Gastroesophageal sphincter (tissue), 4 donors: ENCODE measurements around the gene SSH2. TPM values are rescaled to one million over a fixed set of nuclear protein-coding genes. Genes with fewer than 3 reads are reported as not detected.

Experiments
- ATAC-seq: fragments of 150-250 bp; one replicate; pipeline ENCODE4 v1.9.1; 2016; ENCODE audit warnings: mild to moderate bottlenecking, moderate library complexity
- H3K27ac ChIP-seq, 4 donors: fragments of 200-600 bp; sonication (generic) in 3 of 4; 1 replicate in 3 of 4; 2 replicates in 1 of 4; pipeline ENCODE4 v1.5.1; 2016 to 2019
- H3K27me3 ChIP-seq: fragments of 200-600 bp; sonication (generic); one replicate; pipeline ENCODE4 v1.5.1; 2019
- H3K36me3 ChIP-seq, 2 donors: fragments of 200-600 bp; sonication (generic); one replicate each; pipeline ENCODE4 v1.5.1; 2019; ENCODE audit warnings: control low read depth in 1 of 2
- H3K4me1 ChIP-seq, 3 donors: fragments of 200-600 bp; sonication (generic); 1 replicate in 2 of 3; 2 replicates in 1 of 3; pipeline ENCODE4 v1.5.1; 2016 to 2019; ENCODE audit warnings: control low read depth in 2 of 3
- H3K4me3 ChIP-seq, 2 donors: fragments of 200-600 bp; sonication (generic); one replicate each; pipeline ENCODE4 v1.5.1; 2019; ENCODE audit warnings: mild to moderate bottlenecking in 1 of 2, moderate library complexity in 1 of 2
- H3K9me3 ChIP-seq, 3 donors: fragments of 200-600 bp; sonication (generic); one replicate each; pipeline ENCODE4 v1.5.1; 2017 to 2019; ENCODE audit warnings: control low read depth in 2 of 3
- EP300 ChIP-seq: sonication (generic); formaldehyde crosslinking; IDR thresholded peaks from one replicate; pipeline ENCODE4 v1.6.1; 2017; ENCODE audit warnings: antibody characterized with exemption, mild to moderate bottlenecking
- POLR2A ChIP-seq, 2 donors: fragments of 450-650 bp; IDR thresholded peaks; one replicate each; pipeline ENCODE4 v1.6.1; 2017; ENCODE audit warnings: antibody characterized with exemption in 2 of 2, mild to moderate bottlenecking in 2 of 2, moderate library complexity in 1 of 2
- POLR2AphosphoS5 ChIP-seq: sonication (generic); formaldehyde crosslinking; IDR thresholded peaks from one replicate; pipeline ENCODE4 v1.6.1; 2017; ENCODE audit warnings: antibody characterized with exemption
- WGBS, 2 donors: methylation state at CpG; one replicate each; pipeline ENCODE4 v1.1.5; 2018; ENCODE audit warnings: low coverage in 1 of 2; 5-methylcytosine and 5-hydroxymethylcytosine counted together
- total RNA-seq, 4 donors: library from RNA; depleted of rRNA; stranded (reverse); fragments of >200 nt; gene quantifications; one replicate each; pipeline ENCODE4 v1.1.0, GENCODE V29; 2016
- TF ChIP-seq, protein P1 (sequence below), 4 experiments: fragments of 200-600 bp in 2 of 4; fragments of 450-650 bp in 2 of 4; sonication (generic) in 1 of 4; IDR thresholded peaks; one replicate each; pipeline ENCODE4 v1.5.1; 2017 to 2019; ENCODE audit warnings: antibody characterized with exemption in 4 of 4, mild to moderate bottlenecking in 2 of 4, moderate library complexity in 2 of 4

SSH2 gene
- total RNA-seq, 4 donors from 2014 or later, result 16.0 to 39.7 (median 24.9) TPM

DNA sequence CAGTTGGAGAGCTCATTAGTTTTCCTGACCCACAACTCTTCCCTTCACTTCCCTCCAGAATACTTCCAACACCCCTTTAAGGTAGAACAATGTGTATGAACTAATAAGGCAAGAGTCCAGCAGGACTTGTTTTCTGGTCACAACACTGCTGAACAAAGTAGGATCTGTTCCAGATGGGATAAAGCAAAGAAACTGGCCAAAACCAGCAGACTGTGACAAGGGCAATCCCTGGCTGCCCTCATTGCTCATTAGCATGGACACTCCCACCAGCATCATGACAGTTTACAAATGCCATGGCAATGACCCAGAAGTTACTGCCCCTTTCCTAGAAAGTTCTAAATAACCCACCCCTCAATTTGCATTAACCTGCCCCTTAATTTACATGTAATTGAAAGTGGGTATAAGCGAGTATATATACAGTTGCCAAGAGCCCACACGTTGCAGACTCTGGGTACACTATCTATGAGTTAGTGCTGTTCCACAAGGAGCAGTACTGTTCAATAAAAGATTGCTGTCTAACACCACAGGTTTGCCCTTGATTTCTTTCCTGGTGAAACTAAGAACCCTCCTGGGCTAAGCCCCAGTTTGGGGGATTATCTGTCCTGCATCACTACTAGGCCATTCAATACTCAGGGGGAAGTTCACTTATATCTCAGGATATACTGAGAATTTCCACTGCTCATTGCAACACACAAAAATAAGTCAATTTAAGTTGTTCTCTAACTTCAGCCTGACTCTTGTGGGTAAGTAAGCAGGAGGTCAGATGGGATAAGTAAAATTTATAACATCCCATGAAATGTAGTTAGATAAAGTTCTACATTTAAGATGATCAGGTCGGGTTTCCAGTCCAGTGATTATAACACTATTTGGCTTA is 82.3 kb downstream of the SSH2 start:
- H3K4me3 ChIP-seq, result no peak overlapping the region
- H3K27ac ChIP-seq, result no peak overlapping the region
- ATAC-seq, result no peak
- H3K36me3 ChIP-seq, result peaks cover 0 to 5% of the 10 kb centered on the region in 2 donors
- no peak for TF ChIP-seq POLR2AphosphoS5
- no peak for TF ChIP-seq POLR2A (IDR thresholded peaks at IDR 0.05)
- no peak for TF ChIP-seq EP300
- TF ChIP-seq, protein P1, sequence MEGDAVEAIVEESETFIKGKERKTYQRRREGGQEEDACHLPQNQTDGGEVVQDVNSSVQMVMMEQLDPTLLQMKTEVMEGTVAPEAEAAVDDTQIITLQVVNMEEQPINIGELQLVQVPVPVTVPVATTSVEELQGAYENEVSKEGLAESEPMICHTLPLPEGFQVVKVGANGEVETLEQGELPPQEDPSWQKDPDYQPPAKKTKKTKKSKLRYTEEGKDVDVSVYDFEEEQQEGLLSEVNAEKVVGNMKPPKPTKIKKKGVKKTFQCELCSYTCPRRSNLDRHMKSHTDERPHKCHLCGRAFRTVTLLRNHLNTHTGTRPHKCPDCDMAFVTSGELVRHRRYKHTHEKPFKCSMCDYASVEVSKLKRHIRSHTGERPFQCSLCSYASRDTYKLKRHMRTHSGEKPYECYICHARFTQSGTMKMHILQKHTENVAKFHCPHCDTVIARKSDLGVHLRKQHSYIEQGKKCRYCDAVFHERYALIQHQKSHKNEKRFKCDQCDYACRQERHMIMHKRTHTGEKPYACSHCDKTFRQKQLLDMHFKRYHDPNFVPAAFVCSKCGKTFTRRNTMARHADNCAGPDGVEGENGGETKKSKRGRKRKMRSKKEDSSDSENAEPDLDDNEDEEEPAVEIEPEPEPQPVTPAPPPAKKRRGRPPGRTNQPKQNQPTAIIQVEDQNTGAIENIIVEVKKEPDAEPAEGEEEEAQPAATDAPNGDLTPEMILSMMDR (IDR thresholded peaks at IDR 0.05), result no peak
- no peaks in the 10 kb centered on the region for H3K4me1 ChIP-seq
- no peaks in the 10 kb centered on the region for H3K9me3 ChIP-seq
- 76 to 80% methylated on average over 3 of the region's 3 CpGs for WGBS, 2 donors
- no peaks in the 10 kb centered on the region for H3K27me3 ChIP-seq

- Histone ChIP-seq H3K36me3 (peaks cover 0 to 5% of the 10 kb centered on the region in 2 donors), H3K4me1 (no peaks in the 10 kb centered on the region), H3K9me3 (no peaks in the 10 kb centered on the region), H3K27me3 (no peaks in the 10 kb centered on the region), H3K27ac (no peak overlapping the region), H3K4me3 (no peak overlapping the region)
- 85 to 100% methylated on average over 1 to 3 of the region's 3 CpGs for WGBS, 2 donors
- no peak for TF ChIP-seq POLR2AphosphoS5
- no peak for TF ChIP-seq POLR2A (IDR thresholded peaks at IDR 0.05)
- no peak for TF ChIP-seq EP300
- TF ChIP-seq, protein P1 (IDR thresholded peaks at IDR 0.05), result no peak
- ATAC-seq, result no peak
Observed at GRCh38 chr17:29847118-29847517, 82.9 kb downstream of the SSH2 start.

GRCh38 chr17:29846298-29846697 is 83.7 kb downstream of the SSH2 start:
- no peaks in the 10 kb centered on the region for H3K9me3 ChIP-seq
- H3K4me3 ChIP-seq, result no peak overlapping the region
- peaks cover 0 to 5% of the 10 kb centered on the region in 2 donors for H3K36me3 ChIP-seq
- H3K4me1 ChIP-seq, result no peaks in the 10 kb centered on the region
- ATAC-seq, result no peak
- H3K27me3 ChIP-seq, result no peaks in the 10 kb centered on the region
- TF ChIP-seq POLR2A (IDR thresholded peaks at IDR 0.05) (no peak), POLR2AphosphoS5 (no peak), EP300 (no peak)
- TF ChIP-seq, protein P1 (IDR thresholded peaks at IDR 0.05), result no peak
- no peak overlapping the region for H3K27ac ChIP-seq
- WGBS, 2 donors, result 77 to 87% methylated on average over 2 of the region's 2 CpGs

DNA sequence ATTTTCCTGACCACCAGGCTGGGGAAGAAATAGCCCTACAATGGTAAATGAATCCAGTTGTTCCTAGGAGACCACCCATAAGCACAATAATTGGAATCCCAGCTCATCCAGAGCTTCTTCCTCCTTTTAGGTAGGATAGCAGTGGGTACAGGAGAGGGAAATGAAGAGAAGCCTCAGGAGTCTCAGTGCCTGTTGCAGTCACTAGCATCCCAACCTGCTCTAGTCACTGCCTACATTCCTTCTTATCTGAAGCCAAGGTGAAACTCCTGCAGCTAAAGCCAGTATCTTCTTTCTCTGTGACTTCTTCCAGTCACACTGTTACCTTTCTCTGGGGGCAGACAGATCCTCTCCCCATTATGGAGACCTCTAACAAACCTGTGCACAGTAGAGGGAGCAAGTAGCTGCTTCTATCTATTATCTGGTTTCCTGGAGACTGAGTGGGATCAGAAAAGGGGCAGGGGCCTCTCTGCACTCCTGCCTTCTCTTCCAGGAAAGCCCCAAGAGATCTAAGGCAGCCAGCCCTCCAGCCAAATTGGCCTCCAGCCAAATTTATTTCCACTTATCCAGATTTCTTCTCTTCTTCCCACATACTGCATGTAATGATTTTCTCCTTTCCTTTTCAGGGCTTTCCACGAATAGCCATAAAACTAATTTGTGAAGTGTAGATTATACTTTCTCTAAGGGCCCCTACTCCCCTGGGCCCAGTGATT is 85.5 kb downstream of the SSH2 start:
- Histone ChIP-seq H3K4me3 (no peak overlapping the region), H3K9me3 (no peaks in the 10 kb centered on the region), H3K27me3 (no peaks in the 10 kb centered on the region), H3K4me1 (no peaks in the 10 kb centered on the region), H3K27ac (no peak overlapping the region), H3K36me3 (peaks cover 0 to 5% of the 10 kb centered on the region in 2 donors)
- TF ChIP-seq, protein P1 (IDR thresholded peaks at IDR 0.05), result no peak
- no peak for TF ChIP-seq POLR2A (IDR thresholded peaks at IDR 0.05)
- no peak for TF ChIP-seq EP300
- TF ChIP-seq POLR2AphosphoS5, result no peak
- no peak for ATAC-seq
- WGBS, 2 donors, result 33 to 64% methylated on average over 1 of the region's 1 CpG
